NCI-H510A (cell line): ENCODE data around the gene FAM83C.
A peak's percentile ranks its signal among the peaks of the same experiment; 100 is the strongest.

Source experiments
- DNase-seq: peaks from one replicate; lab custom pipeline; 2025; lab: John Stamatoyannopoulos, UW

Gene FAM83C

GRCh38 chr20:35298264-35298663 is 6.0 kb upstream of the FAM83C start:
- DNase-seq, result no peak

GRCh38 chr20:35297740-35298139 is 5.5 kb upstream of the FAM83C start:
- DNase-seq, result no peak

GRCh38 chr20:35297155-35297554 is 4.9 kb upstream of the FAM83C start:
- no peak for DNase-seq

GRCh38 chr20:35296101-35296554 is 3.9 kb upstream of the FAM83C start:
- DNase-seq, result no peak

- DNase-seq, result no peak
Measured at GRCh38 chr20:35295674-35296073, 3.4 kb upstream of the FAM83C start.

GRCh38 chr20:35295058-35295457 is 2.8 kb upstream of the FAM83C start:
- DNase-seq, result no peak

- DNase-seq, result no peak
Measured at GRCh38 chr20:35294293-35294685, 2.1 kb upstream of the FAM83C start.

- no peak for DNase-seq
Measured at GRCh38 chr20:35293303-35294292, 1.4 kb upstream of the FAM83C start.

- DNase-seq, result no peak
Measured at GRCh38 chr20:35292504-35293285, 470 bp upstream of the FAM83C start.

GRCh38 chr20:35290887-35291417 is 1.3 kb downstream of the FAM83C start:
- no peak for DNase-seq

- DNase-seq, result no peak
Measured at GRCh38 chr20:35290186-35290886, 1.9 kb downstream of the FAM83C start.

- no peak for DNase-seq
Measured at GRCh38 chr20:35288325-35289060, 3.7 kb downstream of the FAM83C start.

GRCh38 chr20:35287509-35288324 is 4.5 kb downstream of the FAM83C start:
- DNase-seq, result no peak

GRCh38 chr20:35286899-35287508 is 5.2 kb downstream of the FAM83C start:
- no peak for DNase-seq

GRCh38 chr20:35286077-35286898 is 5.9 kb downstream of the FAM83C start:
- DNase-seq, result no peak

GRCh38 chr20:35285806-35286076 is 6.5 kb downstream of the FAM83C start:
- DNase-seq, result no peak

- DNase-seq, result no peak
Measured at GRCh38 chr20:35284992-35285805, 7.0 kb downstream of the FAM83C start.

- peak; percentile 84 for DNase-seq
Measured at GRCh38 chr20:35284267-35284991, 7.8 kb downstream of the FAM83C start, which contains the start of gene EIF6. TSS of gene EIF6 (minus strand) at chr20:35284772. CDS start at chr20:35284487, 285 bp downstream.
